ENCODE data around the gene ZNF787. TPM values are rescaled to one million over a fixed set of nuclear protein-coding genes. Genes with fewer than 3 reads are reported as not detected.
A peak's percentile ranks its signal among the peaks of the same experiment; 100 is the strongest.

ZNF787 gene
- total and polyA plus RNA-seq, 4 donors, result 6.6 to 25.5 (median 18.0) TPM

GRCh38 chr19:56069642-56070041 lies 51.5 kb downstream of the ZNF787 start:
- Histone ChIP-seq H3K4me3 (ENCODE audit: low read length in 2 of 2) (no peak overlapping the region), H3K9me3 (ENCODE audit: control insufficient read depth, low read length) (no peaks in the 10 kb centered on the region), H3K4me1 (ENCODE audit: control insufficient read depth in 1 of 2, insufficient read depth in 2 of 2, low read length in 2 of 2) (no peaks in the 10 kb centered on the region), H3K27ac (ENCODE audit: low read depth in 1 of 2, low read length in 2 of 2) (no peak overlapping the region), H3K36me3 (ENCODE audit: control insufficient read depth in 1 of 2, insufficient read depth in 2 of 2, low read length in 1 of 2) (no peaks in the 10 kb centered on the region), H3K27me3 (ENCODE audit: control insufficient read depth in 1 of 2, insufficient read depth in 2 of 2, low read length in 1 of 2) (no peaks in the 10 kb centered on the region)
- intact Hi-C loops (cut with DNase I), result no loop called here
- DNase-seq (no peak), ATAC-seq (ENCODE audit: low FRiP score) (no peak)
- WGBS, 2 donors, result 41 to 62% methylated on average over 3 of the region's 3 CpGs

DNA sequence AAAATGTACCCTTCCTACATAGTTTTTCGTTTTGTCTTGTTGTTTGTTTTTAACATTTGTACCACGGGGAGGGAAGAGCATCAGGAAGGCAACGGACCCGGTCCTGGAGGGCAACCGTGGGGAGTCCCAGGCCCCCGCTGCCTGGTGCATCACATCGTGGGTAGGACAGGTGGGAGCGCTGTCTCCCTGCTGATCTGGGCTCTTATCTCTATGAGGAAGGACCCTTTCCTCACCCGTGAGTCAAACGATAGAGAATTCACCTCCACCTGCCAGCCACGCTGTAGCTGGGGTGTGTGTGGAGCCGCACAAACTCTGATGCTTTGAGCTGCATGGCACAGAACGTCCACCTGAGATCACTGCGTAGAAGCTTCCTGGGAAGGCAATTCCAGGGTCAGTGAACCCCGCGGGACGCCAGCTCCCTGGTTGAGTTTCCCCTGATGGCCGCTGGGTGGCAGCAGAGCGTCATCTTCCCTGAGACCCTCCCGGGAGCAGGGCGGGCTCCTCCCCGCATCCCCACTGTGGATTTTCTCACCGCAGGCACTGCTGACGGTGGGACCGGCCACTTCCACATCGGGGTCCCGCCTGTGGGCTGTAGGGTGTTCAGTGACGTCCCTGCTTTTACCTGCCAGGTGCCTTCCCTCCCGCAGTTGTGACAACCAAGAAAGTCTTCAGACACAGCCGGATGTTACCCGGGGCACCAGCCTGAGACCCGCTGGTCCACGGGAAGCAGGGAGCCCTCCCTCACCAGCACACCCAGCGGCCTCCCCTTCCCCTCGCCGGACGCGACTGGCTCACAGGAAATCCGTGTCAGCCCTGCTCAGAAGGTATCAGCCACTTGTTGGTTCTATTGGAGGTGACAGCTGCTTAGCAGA lies 54.7 kb downstream of the ZNF787 start:
- Histone ChIP-seq H3K27ac (ENCODE audit: low read depth in 1 of 2, low read length in 2 of 2) (no peak overlapping the region), H3K36me3 (ENCODE audit: control insufficient read depth in 1 of 2, insufficient read depth in 2 of 2, low read length in 1 of 2) (no peaks in the 10 kb centered on the region), H3K4me3 (ENCODE audit: low read length in 2 of 2) (no peak overlapping the region), H3K9me3 (ENCODE audit: control insufficient read depth, low read length) (peaks cover 2% of the 10 kb centered on the region), H3K4me1 (ENCODE audit: control insufficient read depth in 1 of 2, insufficient read depth in 2 of 2, low read length in 2 of 2) (no peaks in the 10 kb centered on the region), H3K27me3 (ENCODE audit: control insufficient read depth in 1 of 2, insufficient read depth in 2 of 2, low read length in 1 of 2) (no peaks in the 10 kb centered on the region)
- DNase-seq (peak; percentile 71 to 90), ATAC-seq (ENCODE audit: low FRiP score) (peak; percentile 74)
- intact Hi-C loops (cut with DNase I), result no loop called here
- 3 to 4% methylated on average over 39 of the region's 39 CpGs for WGBS, 2 donors

GRCh38 chr19:56053596-56053995 lies 67.5 kb downstream of the ZNF787 start:
- H3K27me3 ChIP-seq (ENCODE audit: control insufficient read depth in 1 of 2, insufficient read depth in 2 of 2, low read length in 1 of 2), result peaks cover 0 to 3% of the 10 kb centered on the region in 2 donors
- peaks cover 3% of the 10 kb centered on the region for H3K9me3 ChIP-seq (ENCODE audit: control insufficient read depth, low read length)
- 85 to 86% methylated on average over 18 of the region's 18 CpGs for WGBS, 2 donors
- ATAC-seq (ENCODE audit: low FRiP score) (no peak), DNase-seq (no peak)
- H3K36me3 ChIP-seq (ENCODE audit: control insufficient read depth in 1 of 2, insufficient read depth in 2 of 2, low read length in 1 of 2), result no peaks in the 10 kb centered on the region
- H3K4me1 ChIP-seq (ENCODE audit: control insufficient read depth in 1 of 2, insufficient read depth in 2 of 2, low read length in 2 of 2), result no peaks in the 10 kb centered on the region
- intact Hi-C loops (cut with DNase I), result no loop called here
- no peak overlapping the region for H3K27ac ChIP-seq (ENCODE audit: low read depth in 1 of 2, low read length in 2 of 2)
- no peak overlapping the region for H3K4me3 ChIP-seq (ENCODE audit: low read length in 2 of 2)

Other genes with a start within 250 kb of the ZNF787 start
- not detected for gene NLRP13, start 189.0 kb downstream of the ZNF787 start, total RNA-seq
- gene NLRP13, start 189.0 kb downstream of the ZNF787 start, polyA plus RNA-seq, result not detected
- not detected for gene NLRP8, start 173.5 kb downstream of the ZNF787 start, total RNA-seq
- not detected for gene NLRP8, start 173.5 kb downstream of the ZNF787 start, polyA plus RNA-seq
- not detected for gene NLRP5, start 134.5 kb downstream of the ZNF787 start, total RNA-seq
- not detected for gene NLRP5, start 134.5 kb downstream of the ZNF787 start, polyA plus RNA-seq
- gene ZNF444, start 20.0 kb upstream of the ZNF787 start, total RNA-seq, result 10 to 100 TPM; 23.0 to 26.1 TPM
- gene ZNF444, start 20.0 kb upstream of the ZNF787 start, polyA plus RNA-seq, result 10 to 100 TPM; 10.3 to 48.3 TPM
- not detected for gene GALP, start 54.7 kb upstream of the ZNF787 start, total RNA-seq
- not detected for gene GALP, start 54.7 kb upstream of the ZNF787 start, polyA plus RNA-seq
- not detected for gene ZSCAN5B, start 76.5 kb upstream of the ZNF787 start, total RNA-seq
- not detected for gene ZSCAN5B, start 76.5 kb upstream of the ZNF787 start, polyA plus RNA-seq
- gene ZSCAN5C, start 81.0 kb upstream of the ZNF787 start, total RNA-seq, result not detected
- gene ZSCAN5C, start 81.0 kb upstream of the ZNF787 start, polyA plus RNA-seq, result not detected
- gene EDDM13, start 151.5 kb upstream of the ZNF787 start, total RNA-seq, result not detected
- not detected for gene EDDM13, start 151.5 kb upstream of the ZNF787 start, polyA plus RNA-seq
- gene ZSCAN5A, start 193.5 kb upstream of the ZNF787 start, total RNA-seq, result 10 to 100 TPM; 10.2 to 13.8 TPM
- gene ZSCAN5A, start 193.5 kb upstream of the ZNF787 start, polyA plus RNA-seq, result 1 to 10 TPM; 1.7 to 7.8 TPM

Data from aorta (tissue), 5 donors.